GM12891 (cell line): Measurements from ENCODE around the gene CTRB1.
"Not testable (repeated sequence)": the region's sequence is repeated elsewhere in the genome, so short reads cannot be mapped to it uniquely, and the experiment has no call there.

ENCODE experiments used
- DNase-seq: peaks from one replicate; pipeline ENCODE4 v3.0.0; 2011; ENCODE audit warnings: low spot score; ENCODE audit not compliant: insufficient read length
- FAIRE-seq: peaks from 2 replicates; lab custom pipeline; 2011; peaks lifted over from hg19 to GRCh38; lab: Jason Lieb, UNC
- PAX5 ChIP-seq: IDR thresholded peaks from 2 replicates; pipeline ENCODE4 v1.6.1; 2011; ENCODE audit warnings: low read length, moderate library complexity, mild to moderate bottlenecking; ENCODE audit not compliant: insufficient read depth, severe bottlenecking
- POLR2A ChIP-seq: IDR thresholded peaks from 2 replicates; pipeline ENCODE4 v1.6.1; 2011; ENCODE audit warnings: low read depth, low read length, control low read depth
- POLR2AphosphoS5 ChIP-seq: IDR thresholded peaks from 2 replicates; pipeline ENCODE4 v1.6.1; 2011; ENCODE audit warnings: low read depth, low read length, control low read depth
- POU2F2 ChIP-seq: IDR thresholded peaks from 2 replicates; pipeline ENCODE4 v1.6.1; 2011; ENCODE audit warnings: low read depth, mild to moderate bottlenecking, control low read depth, low read length, moderate library complexity
- SPI1 ChIP-seq: IDR thresholded peaks from 2 replicates; pipeline ENCODE4 v1.6.1; 2011; ENCODE audit warnings: low read depth, low read length, control low read depth
- TAF1 ChIP-seq: IDR thresholded peaks from 2 replicates; pipeline ENCODE4 v1.6.1; 2011; ENCODE audit warnings: low read depth, low read length, control low read depth

CTRB1 gene

DNA sequence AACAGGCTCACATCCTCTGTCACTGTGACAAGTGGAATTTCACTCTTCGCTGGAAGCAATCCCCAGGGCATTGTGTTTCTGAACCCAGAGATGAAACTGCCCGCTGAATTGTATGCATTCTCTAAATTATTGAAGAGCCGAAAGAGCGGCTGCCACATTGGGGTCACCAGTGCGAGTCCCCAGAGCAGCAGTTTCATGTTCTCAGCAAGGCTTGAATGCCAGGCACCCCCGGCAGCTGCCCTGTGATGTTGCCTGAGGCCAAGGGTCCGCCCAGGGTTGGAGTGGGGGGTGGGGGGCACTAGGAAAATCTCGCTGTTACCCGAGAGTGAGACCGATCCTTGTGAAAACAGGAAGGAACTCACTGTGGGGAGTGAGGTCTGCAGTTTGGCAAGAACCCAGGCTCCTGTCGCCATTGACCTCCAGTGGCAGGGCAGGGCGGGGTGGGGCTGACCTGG lies 53.3 kb downstream of the CTRB1 start:
- TF ChIP-seq POLR2AphosphoS5 (no peak), SPI1 (peak; percentile 15; the same call in 1 of the 2 replicates), POU2F2 (no peak), POLR2A (no peak), TAF1 (no peak), PAX5 (no peak)
- DNase-seq (no peak), FAIRE-seq (no peak)

DNA sequence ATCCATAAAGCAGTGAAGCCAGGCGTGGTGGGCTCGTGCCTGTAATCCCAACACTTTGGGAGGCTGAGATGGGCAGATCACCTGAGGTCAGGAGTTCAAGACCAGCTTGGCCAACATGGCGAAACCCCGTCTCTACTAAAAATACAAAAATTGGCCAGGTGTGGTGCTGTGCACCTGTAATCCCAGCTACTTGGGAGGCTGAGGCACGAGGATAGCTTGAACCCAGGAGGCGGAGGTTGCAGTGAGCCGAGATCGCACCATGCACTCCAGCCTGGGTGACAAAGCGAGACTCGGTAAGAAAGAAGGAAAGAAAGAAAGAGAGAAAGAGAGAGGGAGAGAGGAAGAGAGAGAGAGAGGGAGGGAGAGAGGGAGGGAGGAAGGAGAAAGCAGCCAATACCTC lies 53.8 kb downstream of the CTRB1 start:
- not testable (repeated sequence) for FAIRE-seq

DNA sequence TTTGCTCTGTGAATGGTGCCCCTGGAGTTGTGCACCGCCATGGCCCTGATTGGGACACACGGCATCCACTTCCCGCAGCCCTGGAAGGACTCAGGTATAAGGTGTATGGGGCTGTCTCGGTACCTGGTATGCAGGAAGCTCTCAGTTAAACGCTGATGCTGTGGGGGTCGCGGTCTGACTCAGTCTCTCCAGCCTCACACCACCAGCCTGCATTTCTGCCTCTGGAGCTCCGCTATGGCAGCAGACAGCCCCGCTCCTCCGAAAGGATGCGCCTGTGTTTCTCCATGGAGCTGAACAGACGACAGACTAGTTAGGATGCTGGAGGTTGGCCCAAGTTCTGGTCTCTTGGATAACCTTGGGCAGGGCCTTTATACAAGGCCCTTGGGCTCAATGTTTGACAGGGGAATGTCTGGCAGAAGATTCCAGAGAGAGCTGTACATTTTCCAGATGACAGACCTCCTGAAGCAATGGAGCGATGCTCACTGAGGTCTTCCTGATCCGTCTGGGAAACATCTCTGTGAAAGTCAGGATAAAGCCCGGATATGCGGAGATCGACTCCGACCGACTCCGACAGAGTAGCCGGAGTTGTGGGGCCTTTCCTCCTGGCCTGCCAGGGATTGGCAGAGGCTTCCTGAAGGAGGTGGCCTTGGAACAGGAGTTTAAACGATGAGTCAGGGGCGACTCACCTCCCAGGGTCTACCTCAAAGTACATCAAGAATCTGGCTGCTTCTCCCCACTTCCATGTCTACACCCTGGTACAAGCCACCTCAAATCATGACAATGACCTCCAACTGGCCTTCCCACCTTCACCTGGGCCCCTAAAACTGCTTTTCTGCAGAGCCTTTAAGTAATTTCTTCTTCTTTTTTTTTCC lies 54.5 kb downstream of the CTRB1 start:
- no peak for DNase-seq
- FAIRE-seq: no peak
- TF ChIP-seq SPI1 (no peak), POLR2AphosphoS5 (no peak), TAF1 (no peak), PAX5 (no peak), POLR2A (no peak), POU2F2 (no peak)

More for the DNA sequence above, 53.8 kb downstream of the CTRB1 start:
- not testable (repeated sequence) for DNase-seq
